BJ (cell line): ENCODE results near the gene NKX1-2. TPM values are rescaled to one million over a fixed set of nuclear protein-coding genes. Genes with fewer than 3 reads are reported as not detected.

Experiments
- CTCF ChIA-PET: fragments of 350-600 bp; formaldehyde crosslinking; extraction: SDS; loops from one replicate; lab custom pipeline; 2021; ENCODE audit warnings: antibody characterized with exemption, inconsistent platforms; lab: Yijun Ruan, JAX
- POLR2A ChIA-PET: fragments of 300-600 bp; sonication (Branson Sonifier 250); formaldehyde crosslinking; extraction: SDS; loops from one replicate; lab custom pipeline; 2021; ENCODE audit warnings: antibody characterized with exemption; lab: Charles Lee
- DNase-seq: peaks from one replicate; pipeline ENCODE4 v3.0.0-alpha.2; 2011; ENCODE audit warnings: low read depth
- H3K27me3 ChIP-seq: 2 replicates; pipeline ENCODE4 v1.6.0; 2011; ENCODE audit warnings: low read length; ENCODE audit not compliant: control insufficient read depth, insufficient read depth
- H3K36me3 ChIP-seq: 2 replicates; pipeline ENCODE4 v1.5.1; 2011; ENCODE audit warnings: low read length; ENCODE audit not compliant: control insufficient read depth, insufficient read depth
- H3K4me3 ChIP-seq: 2 replicates; pipeline ENCODE4 v1.5.1; 2011; ENCODE audit warnings: low read depth, mild to moderate bottlenecking, control low read depth, low read length
- CTCF ChIP-seq: IDR thresholded peaks from 2 replicates; pipeline ENCODE4 v1.5.1; 2011; ENCODE audit warnings: low read depth, mild to moderate bottlenecking, control low read depth, inconsistent platforms, low read length, moderate library complexity; ENCODE audit not compliant: insufficient read depth
- polyA plus RNA-seq: library from polyadenylated mRNA; depleted of rRNA; stranded (reverse); fragments of >200 nt; gene quantifications from 2 replicates; pipeline ENCODE4 v1.2.3, GENCODE V29; 2011

The NKX1-2 gene
- polyA plus RNA-seq, 1 experiment = not detected

- DNase-seq = no peak
- CTCF ChIA-PET = interaction anchor here (2.0 to 2.6 kb wide), 3 partner anchors 11 to 420 kb away, joined by 5 to 12 read pairs (median 8); no protein-coding TSS in a partner anchor
- H3K27me3 ChIP-seq = no peaks in the 10 kb centered on the region
- H3K4me3 ChIP-seq = no peak overlapping the region
- POLR2A ChIA-PET = no interaction called here
- H3K36me3 ChIP-seq = no peaks in the 10 kb centered on the region
- TF ChIP-seq CTCF = no peak
Measured at GRCh38 chr10:124415210-124415609, 34.6 kb downstream of the NKX1-2 start.

- H3K27me3 ChIP-seq = no peaks in the 10 kb centered on the region
- TF ChIP-seq CTCF = no peak
- CTCF ChIA-PET = interaction anchor here (0.8 to 2.6 kb wide), 2 partner anchors 10 to 156 kb away, joined by 3 to 8 read pairs; no protein-coding TSS in a partner anchor
- POLR2A ChIA-PET = interaction anchor here (0.5 kb wide), 1 partner anchor 262 kb away, joined by 3 read pairs; no protein-coding TSS in a partner anchor
- DNase-seq = no peak
- no peaks in the 10 kb centered on the region for H3K36me3 ChIP-seq
- no peak overlapping the region for H3K4me3 ChIP-seq
Measured at GRCh38 chr10:124414076-124414475, 35.8 kb downstream of the NKX1-2 start.

- CTCF ChIA-PET = no interaction called here
- peaks cover 5% of the 10 kb centered on the region for H3K36me3 ChIP-seq
- POLR2A ChIA-PET = interaction anchor here (0.7 kb wide), 1 partner anchor 516 kb away, joined by 5 read pairs; no protein-coding TSS in a partner anchor
- no peak for DNase-seq
- H3K27me3 ChIP-seq = no peaks in the 10 kb centered on the region
- no peak for TF ChIP-seq CTCF
- no peak overlapping the region for H3K4me3 ChIP-seq
Measured at GRCh38 chr10:124409696-124410095, 40.1 kb downstream of the NKX1-2 start.

GRCh38 chr10:124408357-124408756, 41.5 kb downstream of the NKX1-2 start:
- POLR2A ChIA-PET = no interaction called here
- CTCF ChIA-PET = interaction anchor here (1.3 kb wide), 1 partner anchor 9 kb away, joined by 3 read pairs; no protein-coding TSS in a partner anchor
- TF ChIP-seq CTCF = no peak
- DNase-seq = no peak
- no peaks in the 10 kb centered on the region for H3K27me3 ChIP-seq
- no peak overlapping the region for H3K4me3 ChIP-seq
- H3K36me3 ChIP-seq = peaks cover 6% of the 10 kb centered on the region

GRCh38 chr10:124407456-124407855, 42.4 kb downstream of the NKX1-2 start:
- Histone ChIP-seq H3K27me3 (no peaks in the 10 kb centered on the region), H3K36me3 (peaks cover 9% of the 10 kb centered on the region), H3K4me3 (no peak overlapping the region)
- POLR2A ChIA-PET = no interaction called here
- no peak for TF ChIP-seq CTCF
- CTCF ChIA-PET = no interaction called here
- no peak for DNase-seq
